ENCODE results near the gene OR2AT4.

Gene OR2AT4

GRCh38 chr11:75141166-75141565, 44.5 kb upstream of the OR2AT4 start:
- H3K4me3 ChIP-seq (replicated peaks; ENCODE audit: low read depth, low read length) = no peak overlapping the region
- TF ChIP-seq, protein P1, sequence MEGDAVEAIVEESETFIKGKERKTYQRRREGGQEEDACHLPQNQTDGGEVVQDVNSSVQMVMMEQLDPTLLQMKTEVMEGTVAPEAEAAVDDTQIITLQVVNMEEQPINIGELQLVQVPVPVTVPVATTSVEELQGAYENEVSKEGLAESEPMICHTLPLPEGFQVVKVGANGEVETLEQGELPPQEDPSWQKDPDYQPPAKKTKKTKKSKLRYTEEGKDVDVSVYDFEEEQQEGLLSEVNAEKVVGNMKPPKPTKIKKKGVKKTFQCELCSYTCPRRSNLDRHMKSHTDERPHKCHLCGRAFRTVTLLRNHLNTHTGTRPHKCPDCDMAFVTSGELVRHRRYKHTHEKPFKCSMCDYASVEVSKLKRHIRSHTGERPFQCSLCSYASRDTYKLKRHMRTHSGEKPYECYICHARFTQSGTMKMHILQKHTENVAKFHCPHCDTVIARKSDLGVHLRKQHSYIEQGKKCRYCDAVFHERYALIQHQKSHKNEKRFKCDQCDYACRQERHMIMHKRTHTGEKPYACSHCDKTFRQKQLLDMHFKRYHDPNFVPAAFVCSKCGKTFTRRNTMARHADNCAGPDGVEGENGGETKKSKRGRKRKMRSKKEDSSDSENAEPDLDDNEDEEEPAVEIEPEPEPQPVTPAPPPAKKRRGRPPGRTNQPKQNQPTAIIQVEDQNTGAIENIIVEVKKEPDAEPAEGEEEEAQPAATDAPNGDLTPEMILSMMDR (IDR thresholded peaks at IDR 0.05; ENCODE audit: low read depth, low read length, missing control alignments) = no peak
- DNase-seq (ENCODE audit: extremely low read depth, low read depth) = no peak

GRCh38 chr11:75140269-75141138, 43.8 kb upstream of the OR2AT4 start:
- DNase-seq (ENCODE audit: extremely low read depth, low read depth) = no peak
- H3K4me3 ChIP-seq (replicated peaks; ENCODE audit: low read depth, low read length) = no peak overlapping the region
- TF ChIP-seq, protein P1 (IDR thresholded peaks at IDR 0.05; ENCODE audit: low read depth, low read length, missing control alignments) = peak; percentile 98

DNA sequence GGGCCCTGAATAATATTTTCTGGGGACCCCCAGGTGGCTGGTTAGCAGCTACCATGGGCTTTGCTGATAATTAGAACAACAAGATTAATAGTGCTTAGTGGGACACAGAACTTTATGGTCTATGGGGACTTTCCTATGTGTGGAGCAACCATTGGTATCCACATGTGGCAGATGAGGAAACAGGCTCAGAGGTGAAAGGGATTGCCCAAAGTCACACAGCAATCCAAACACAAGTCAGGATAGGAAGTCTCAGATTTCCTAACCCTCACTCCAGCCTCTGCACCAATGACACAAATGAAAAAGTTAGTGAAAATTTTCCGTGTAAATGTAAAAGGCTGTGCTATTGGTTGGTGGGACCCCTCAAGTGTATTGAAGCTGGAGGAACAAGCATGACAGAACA, 39.0 kb upstream of the OR2AT4 start:
- TF ChIP-seq, protein P1 (IDR thresholded peaks at IDR 0.05; ENCODE audit: low read depth, low read length, missing control alignments) = no peak
- H3K4me3 ChIP-seq (replicated peaks; ENCODE audit: low read depth, low read length) = no peak overlapping the region
- DNase-seq (ENCODE audit: extremely low read depth, low read depth) = no peak

DNA sequence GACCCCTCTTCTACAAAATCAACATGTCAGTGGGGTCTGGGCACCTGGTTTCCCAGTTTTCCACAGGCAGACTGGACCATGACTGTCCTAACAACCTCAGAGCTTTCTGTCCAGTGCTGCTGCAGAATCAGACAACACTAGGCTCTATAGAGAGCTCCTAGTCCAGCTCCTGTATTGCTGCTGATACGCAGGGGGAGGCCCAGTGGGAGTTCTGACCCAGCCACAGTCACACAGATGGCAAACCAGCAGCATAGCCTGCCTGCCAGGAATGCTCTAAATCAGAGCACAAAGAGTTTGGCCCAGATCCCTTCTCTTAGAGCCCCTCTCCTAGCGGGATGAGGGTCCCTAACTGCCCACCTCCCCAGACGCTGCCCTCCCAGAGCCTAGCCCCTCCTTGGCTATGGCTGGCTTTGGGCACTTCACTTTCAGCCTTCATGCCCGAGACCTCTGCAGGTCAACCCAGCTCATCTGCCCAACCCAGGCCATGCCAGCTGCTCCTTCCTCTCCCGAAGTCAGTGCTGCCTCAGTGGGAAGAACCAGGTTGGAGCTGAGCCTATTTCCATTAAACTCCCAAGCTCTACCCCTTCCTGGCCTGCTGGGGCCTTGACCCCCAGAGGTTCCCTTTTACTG, 38.5 kb upstream of the OR2AT4 start:
- DNase-seq (ENCODE audit: extremely low read depth, low read depth) = no peak
- TF ChIP-seq, protein P1 (IDR thresholded peaks at IDR 0.05; ENCODE audit: low read depth, low read length, missing control alignments) = no peak
- H3K4me3 ChIP-seq (replicated peaks; ENCODE audit: low read depth, low read length) = no peak overlapping the region

GRCh38 chr11:75133976-75134375, 37.3 kb upstream of the OR2AT4 start:
- TF ChIP-seq, protein P1 (IDR thresholded peaks at IDR 0.05; ENCODE audit: low read depth, low read length, missing control alignments) = no peak
- DNase-seq (ENCODE audit: extremely low read depth, low read depth) = no peak
- no peak overlapping the region for H3K4me3 ChIP-seq (replicated peaks; ENCODE audit: low read depth, low read length)

GRCh38 chr11:75132080-75132479, 35.4 kb upstream of the OR2AT4 start:
- H3K4me3 ChIP-seq (replicated peaks; ENCODE audit: low read depth, low read length) = no peak overlapping the region
- no peak for DNase-seq (ENCODE audit: extremely low read depth, low read depth)
- TF ChIP-seq, protein P1 (IDR thresholded peaks at IDR 0.05; ENCODE audit: low read depth, low read length, missing control alignments) = no peak
